ENCODE data around the gene PLEKHM1. TPM values are rescaled to one million over a fixed set of nuclear protein-coding genes. Genes with fewer than 3 reads are reported as not detected.

Gene PLEKHM1
- total and polyA plus RNA-seq, 2 of the 4 experiments (the other 2 are of a cell fraction), result 4.7 to 16.4 TPM

DNA sequence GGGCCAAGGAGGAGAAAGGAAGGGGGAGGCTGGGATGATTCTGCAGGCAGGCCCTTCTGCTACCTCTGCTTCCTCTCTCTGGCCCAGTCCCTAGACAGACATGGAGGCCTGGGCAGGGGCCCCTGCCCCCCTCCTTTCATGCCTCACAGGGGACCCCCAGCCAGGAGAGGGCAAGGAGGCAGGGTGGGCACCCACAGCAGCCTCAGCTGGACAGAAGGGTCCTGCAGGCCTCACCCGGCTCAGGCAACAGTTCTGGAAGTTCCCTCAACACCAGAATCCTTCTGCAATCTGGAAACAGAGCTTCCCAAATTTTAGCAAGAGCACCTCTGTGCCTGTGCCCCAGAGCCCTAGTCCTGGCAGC lies 66.6 kb downstream of the PLEKHM1 start:
- no peaks in the 10 kb centered on the region for H3K4me1 ChIP-seq (ENCODE audit: control insufficient read depth, insufficient read depth, low read length)
- H2BK5ac ChIP-seq (ENCODE audit: low read depth, low read length, poor library complexity, severe bottlenecking), result no peak overlapping the region
- TF ChIP-seq RFX5 (IDR thresholded peaks at IDR 0.05; ENCODE audit: low read depth, low read length), result no peak
- H3K4me3 ChIP-seq (ENCODE audit: insufficient read depth, low read depth, low read length), result no peak overlapping the region
- no peak overlapping the region for H3K4me2 ChIP-seq (ENCODE audit: low read depth, low read length)
- POLR2A ChIA-PET (ENCODE audit: unreplicated experiment), result no interaction called here
- no peaks in the 10 kb centered on the region for H3K9me3 ChIP-seq (ENCODE audit: control insufficient read depth, insufficient read depth, low read length)
- no peaks in the 10 kb centered on the region for H3K79me1 ChIP-seq (ENCODE audit: low read depth in 1 of 2, low read length in 2 of 2)
- H2BK15ac ChIP-seq (ENCODE audit: low read depth, low read length), result no peak overlapping the region
- no peak overlapping the region for H3K4ac ChIP-seq (ENCODE audit: low read depth, low read length)
- intact Hi-C loops (cut with micrococcal nuclease) (loop anchor here (2.0 to 10.0 kb wide), 2 partner anchors 205 to 431 kb away; no protein-coding TSS in a partner anchor), in situ Hi-C loops (cut with MboI; ENCODE audit: low sequenced_read_pairs) (loop anchor here (25.0 kb wide), 1 partner anchor 413 kb away; the partner anchor contains the start of gene SPPL2C), dilution Hi-C loops (cut with HindIII; ENCODE audit: low sequenced_read_pairs, unreplicated experiment) (no loop called here)
- H2AFZ ChIP-seq (replicated peaks; ENCODE audit: low read length, poor library complexity), result no peak overlapping the region
- H2BK20ac ChIP-seq (ENCODE audit: low read depth, low read length), result no peak overlapping the region
- no peak overlapping the region for H4K5ac ChIP-seq (ENCODE audit: low read depth, low read length)
- no peak overlapping the region for H3K14ac ChIP-seq (replicated peaks; ENCODE audit: low read depth, low read length)
- H4K91ac ChIP-seq (ENCODE audit: insufficient read depth, low read depth, low read length), result no peak overlapping the region
- H4K8ac ChIP-seq (ENCODE audit: low read depth in 2 of 2, low read length in 2 of 2), result no peak overlapping the region
- peaks cover 10% of the 10 kb centered on the region; the same call in 1 of the 2 replicates for H4K20me1 ChIP-seq (ENCODE audit: insufficient read depth, low read length)
- H3K56ac ChIP-seq (ENCODE audit: extremely low read depth, insufficient read depth, low read length), result no peak overlapping the region
- no peak overlapping the region for H2AK9ac ChIP-seq (replicated peaks; ENCODE audit: low read depth, low read length, poor library complexity)
- H3K9me1 ChIP-seq (ENCODE audit: insufficient read depth, low read length), result no peaks in the 10 kb centered on the region
- H3K23ac ChIP-seq (ENCODE audit: low read depth, low read length), result no peak overlapping the region
- no peak overlapping the region for H3K9ac ChIP-seq (ENCODE audit: low read depth, low read length)
- H2AK5ac ChIP-seq (ENCODE audit: low read depth, low read length), result no peak overlapping the region
- H3K18ac ChIP-seq (ENCODE audit: low read depth, low read length), result no peak overlapping the region
- no TSS peak for BruUV-seq (replicated peaks)
- no peak overlapping the region for H2BK120ac ChIP-seq (ENCODE audit: low read depth, low read length)
- no peaks in the 10 kb centered on the region for H3K36me3 ChIP-seq (ENCODE audit: control insufficient read depth, insufficient read depth, low read length)
- CTCF ChIA-PET, result no interaction called here
- ATAC-seq (ENCODE audit: low read depth) (no peak), DNase-seq (no peak)
- WGBS, 2 experiments (ENCODE audit: extremely low coverage in 2 of 2, insufficient read length in 1 of 2), result 100% methylated on average over 1 of the region's 1 CpG; no CpG with 5 or more reads in 1 of the 2 experiments
- H3K27me3 ChIP-seq (ENCODE audit: control insufficient read depth, insufficient read depth, low read length), result peaks cover 24% of the 10 kb centered on the region
- no peak overlapping the region for H3K27ac ChIP-seq (ENCODE audit: insufficient read depth, low read length)
